HFF-Myc (cell line): ENCODE measurements around the gene POLA2.

ENCODE experiments used
- DNase-seq: peaks from one replicate; pipeline ENCODE4 v3.0.0-alpha.2; 2011; ENCODE audit warnings: low read depth; ENCODE audit errors: extremely low read depth
- H3K4me3 ChIP-seq: replicated peaks from 2 replicates; pipeline ENCODE4 v1.5.1; 2011; ENCODE audit warnings: low read depth, mild to moderate bottlenecking, control low read depth, low read length
- CTCF ChIP-seq: IDR thresholded peaks from 2 replicates; pipeline ENCODE4 v1.5.1; 2012; ENCODE audit warnings: mild to moderate bottlenecking, low read depth, low read length, control low read depth; ENCODE audit errors: missing control alignments

The POLA2 gene

DNA sequence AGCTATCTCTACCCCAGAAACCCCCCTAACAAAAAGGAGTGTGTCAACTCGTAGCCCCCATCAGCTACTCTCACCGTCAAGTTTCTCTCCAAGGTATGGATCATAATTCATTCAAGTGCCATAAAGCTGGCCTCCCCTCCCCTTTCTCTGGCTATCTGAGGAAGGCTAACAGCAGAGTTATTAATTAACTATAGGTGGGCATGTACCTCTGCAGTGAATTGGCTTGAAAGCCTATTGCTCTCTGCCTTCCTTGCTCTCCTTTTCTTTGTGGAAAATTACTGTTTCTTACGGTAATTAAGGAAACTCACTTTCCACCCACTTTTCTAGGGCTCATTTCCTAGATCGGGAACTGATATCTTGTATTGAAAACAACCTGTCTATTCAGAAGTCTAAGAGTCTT is 14.1 kb downstream of the POLA2 start:
- TF ChIP-seq CTCF: no peak
- no peak overlapping the region for H3K4me3 ChIP-seq
- DNase-seq: no peak

DNA sequence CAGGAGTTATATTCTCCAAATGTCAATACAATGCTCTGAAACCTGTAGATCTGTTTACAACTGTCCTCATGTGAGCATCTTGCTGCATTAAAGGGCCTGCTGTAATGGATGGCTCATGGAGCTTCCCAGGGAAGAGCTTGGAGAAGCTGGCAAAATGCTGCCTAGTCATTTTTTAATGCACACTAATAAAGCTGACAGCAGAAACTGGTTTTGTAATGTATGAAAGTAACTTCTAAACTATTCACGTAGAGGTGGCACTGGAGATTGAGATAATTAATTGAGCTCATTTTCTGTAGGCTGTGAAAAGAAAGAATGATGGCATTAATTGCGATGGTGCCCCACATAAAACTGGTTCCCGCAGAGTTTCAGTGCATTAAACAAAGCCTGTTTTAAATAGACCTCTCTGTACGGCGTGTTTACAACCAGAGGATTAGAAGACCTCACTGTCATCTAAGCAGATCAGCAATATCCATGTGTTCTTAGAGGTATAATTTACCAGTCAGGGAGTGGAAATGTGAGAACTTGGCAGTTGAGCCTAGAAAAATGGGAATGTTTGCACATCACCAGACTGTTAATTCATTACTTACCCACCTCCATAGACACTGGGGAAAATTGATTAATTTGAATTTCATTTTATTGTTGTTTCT is 16.0 kb downstream of the POLA2 start:
- no peak for TF ChIP-seq CTCF
- H3K4me3 ChIP-seq: no peak overlapping the region
- DNase-seq: no peak

DNA sequence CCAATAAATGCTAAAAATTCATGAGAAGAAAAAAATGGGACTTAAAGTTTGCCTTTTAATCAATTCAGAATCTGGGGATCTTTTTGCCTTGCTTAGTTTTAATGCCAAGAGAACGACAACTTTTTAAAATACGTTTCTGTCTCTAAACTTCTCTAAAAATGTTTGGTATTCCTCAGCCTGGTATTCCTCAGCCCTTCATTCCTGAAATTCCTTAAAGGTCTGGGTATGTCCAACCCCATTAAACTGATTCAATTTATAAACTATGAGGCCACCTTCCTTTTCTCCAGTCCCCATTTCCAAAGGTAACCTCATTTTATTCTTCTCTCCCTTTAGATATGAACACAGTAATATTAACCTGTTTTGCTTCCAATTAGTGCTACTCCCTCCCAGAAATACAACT is 16.6 kb downstream of the POLA2 start:
- no peak for TF ChIP-seq CTCF
- no peak overlapping the region for H3K4me3 ChIP-seq
- DNase-seq: no peak

- TF ChIP-seq CTCF: no peak
- no peak for DNase-seq
- H3K4me3 ChIP-seq: no peak overlapping the region
These were observed 17.5 kb downstream of the POLA2 start for GRCh38 chr11:65279279-65279678.

GRCh38 chr11:65279741-65280440 is 18.1 kb downstream of the POLA2 start:
- TF ChIP-seq CTCF: no peak
- no peak overlapping the region for H3K4me3 ChIP-seq
- DNase-seq: no peak

GRCh38 chr11:65280646-65281045 is 18.9 kb downstream of the POLA2 start:
- no peak for DNase-seq
- no peak overlapping the region for H3K4me3 ChIP-seq
- TF ChIP-seq CTCF: no peak
